ENCODE data around the gene USP31.
"Not testable (repeated sequence)": the region's sequence is repeated elsewhere in the genome, so short reads cannot be mapped to it uniquely, and the experiment has no call there.

The USP31 gene

DNA sequence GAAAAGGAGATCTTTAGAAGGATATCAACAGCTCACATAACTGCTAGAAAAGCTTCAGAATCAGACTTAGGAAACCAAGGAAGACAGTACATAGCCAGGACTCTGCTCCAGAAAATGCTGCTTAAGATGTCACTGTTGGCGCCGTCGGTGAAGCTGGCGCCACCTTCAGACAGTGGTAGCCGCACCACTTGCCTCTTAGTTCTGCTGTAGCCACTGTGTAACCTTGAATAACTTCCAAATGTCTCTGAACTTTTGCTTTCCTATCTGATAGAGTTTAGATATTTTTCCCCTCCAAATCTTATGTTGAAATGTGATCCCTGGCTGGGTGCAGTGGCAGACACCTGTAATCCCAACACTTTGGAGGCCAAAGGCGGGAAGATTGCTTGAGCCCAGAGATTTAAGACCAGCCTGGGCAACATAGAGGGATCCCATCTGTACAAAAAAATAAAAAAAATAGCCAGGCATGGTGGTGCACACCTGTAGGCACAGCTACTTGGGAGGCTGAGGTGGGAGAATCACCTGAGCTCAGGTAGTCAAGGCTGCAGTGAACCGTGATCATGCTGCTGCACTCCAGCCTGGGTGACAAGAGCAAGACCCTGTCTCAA lies 6.3 kb upstream of the USP31 start:
- DNase-seq, result no peak

GRCh38 chr16:23152386-23153178 lies 3.3 kb upstream of the USP31 start:
- no peak for DNase-seq

DNA sequence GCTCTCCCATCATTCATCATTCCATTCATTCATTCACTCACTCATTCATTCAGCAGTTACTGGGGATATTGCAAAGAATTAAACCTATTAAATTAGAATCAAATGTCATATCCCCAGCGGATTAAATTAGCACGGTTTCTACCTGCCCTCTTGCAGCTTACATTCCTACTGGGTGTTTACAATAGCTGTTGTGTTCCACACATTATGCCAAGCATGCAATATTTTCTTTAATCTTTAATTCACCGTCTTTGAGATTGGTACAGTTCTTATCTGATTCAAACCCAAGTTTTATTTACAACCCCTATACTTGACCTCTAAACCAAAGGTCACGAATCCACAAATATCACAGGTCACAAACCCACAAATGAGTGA lies 727 bp upstream of the USP31 start:
- DNase-seq, result no peak

- peak; percentile 46 for DNase-seq
Measured at GRCh38 chr16:23148513-23149266, 562 bp downstream of the USP31 start.

DNA sequence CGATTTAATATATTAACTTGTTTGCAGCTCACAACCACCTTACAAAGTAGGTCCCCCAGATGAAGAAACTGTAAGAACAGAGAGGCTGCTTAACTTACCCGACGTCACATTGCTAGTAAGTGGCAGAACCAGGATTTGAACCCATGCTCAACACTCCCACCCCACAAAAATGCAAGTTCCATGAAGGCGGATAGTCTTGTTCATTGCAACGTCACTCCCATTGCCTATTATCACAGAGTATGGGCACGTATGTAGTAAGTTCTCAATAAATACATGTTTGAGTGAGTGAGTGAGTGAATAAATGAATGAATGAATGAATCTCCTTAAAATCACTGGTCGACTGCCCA lies 1.1 kb downstream of the USP31 start:
- DNase-seq, result no peak

DNA sequence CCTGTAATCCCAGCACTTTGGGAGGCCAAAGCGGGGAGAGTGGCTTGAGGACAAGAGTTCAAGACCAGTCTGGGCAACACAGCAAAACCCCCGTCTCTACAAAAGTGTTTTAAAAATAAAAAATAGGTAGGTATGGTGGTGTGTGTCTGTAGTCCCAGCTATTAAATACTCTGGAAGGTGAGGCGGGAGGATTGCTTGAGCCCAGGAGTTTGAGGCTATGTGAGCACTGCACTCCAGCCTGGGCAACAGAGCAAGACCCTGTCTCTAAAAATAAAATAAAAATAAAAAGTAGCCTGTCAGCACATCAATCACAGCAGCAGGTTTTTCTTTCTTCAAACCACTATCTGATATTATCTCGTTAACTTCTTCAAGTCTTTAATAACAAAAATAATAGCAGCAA lies 1.6 kb downstream of the USP31 start:
- no peak for DNase-seq

DNA sequence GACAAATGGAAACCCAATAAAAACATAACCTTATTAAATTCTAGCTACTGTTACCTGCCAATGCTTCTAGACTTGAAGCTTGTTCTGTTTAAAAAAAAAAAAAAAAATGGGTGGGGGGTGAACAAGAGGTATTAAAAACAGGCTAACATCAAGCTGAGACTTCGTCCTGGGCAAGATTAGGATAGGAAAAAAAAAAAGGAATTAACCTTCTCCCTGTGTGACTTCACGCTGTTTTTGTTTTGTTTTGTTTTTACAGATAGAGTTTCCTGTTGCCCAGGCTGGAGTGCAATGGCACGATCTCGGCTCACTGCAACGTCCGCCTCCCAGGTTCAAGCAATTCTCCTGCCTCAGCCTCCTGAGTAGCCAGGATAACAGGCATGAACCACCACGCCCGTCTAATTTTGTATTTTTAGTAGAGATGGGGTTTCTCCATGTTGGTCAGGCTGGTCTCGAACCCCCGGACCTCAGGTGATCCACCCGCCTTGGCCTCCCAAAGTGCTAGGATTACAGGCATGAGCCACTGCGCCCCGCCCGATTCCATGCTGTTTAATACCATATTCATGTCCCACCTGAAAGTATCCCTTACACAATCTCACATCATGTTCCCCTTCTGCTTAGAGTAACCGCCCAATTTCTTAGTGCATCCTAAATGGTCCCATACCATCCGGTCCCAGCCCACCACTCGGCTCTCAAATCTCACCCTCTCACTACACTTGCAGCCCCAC lies 2.2 kb downstream of the USP31 start:
- DNase-seq, result no peak

DNA sequence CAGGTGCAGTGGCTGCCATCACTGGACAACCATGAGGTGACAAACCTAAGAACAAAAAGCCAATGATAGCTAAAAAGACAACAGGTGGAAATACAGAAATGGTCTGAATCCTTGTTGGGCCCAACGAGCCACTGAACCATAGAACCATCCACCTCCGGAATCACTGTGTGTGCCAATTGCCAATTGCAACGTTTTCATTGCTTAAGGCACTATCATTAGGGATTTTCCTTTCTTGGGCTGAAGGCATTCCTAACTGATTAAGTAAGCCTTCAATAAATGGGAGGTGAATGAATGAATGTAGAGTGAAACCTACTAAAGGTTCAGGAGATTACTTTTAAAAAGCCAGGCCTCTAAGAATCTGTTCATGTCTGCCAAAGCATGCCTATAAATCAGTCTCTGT lies 3.6 kb downstream of the USP31 start:
- no peak for DNase-seq

DNA sequence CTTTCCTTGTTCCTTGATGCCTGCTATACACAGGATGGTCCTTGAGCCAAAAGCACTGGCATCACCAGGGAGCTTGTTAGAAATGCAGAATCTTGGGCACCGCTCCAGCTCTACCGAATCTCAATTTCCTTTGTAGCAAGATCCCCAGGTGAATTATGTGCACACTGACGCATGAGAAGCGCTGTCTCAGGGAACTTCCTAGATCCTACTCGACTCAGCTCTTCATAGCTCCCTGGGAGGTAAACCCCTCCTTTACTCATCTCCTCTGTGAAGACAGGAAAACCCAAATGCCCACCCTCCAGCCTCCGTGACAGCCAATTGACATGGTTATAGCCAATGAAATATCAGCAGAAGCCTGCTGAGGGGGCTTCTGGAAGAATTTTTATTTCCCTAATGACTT lies 4.1 kb downstream of the USP31 start:
- no peak for DNase-seq

DNA sequence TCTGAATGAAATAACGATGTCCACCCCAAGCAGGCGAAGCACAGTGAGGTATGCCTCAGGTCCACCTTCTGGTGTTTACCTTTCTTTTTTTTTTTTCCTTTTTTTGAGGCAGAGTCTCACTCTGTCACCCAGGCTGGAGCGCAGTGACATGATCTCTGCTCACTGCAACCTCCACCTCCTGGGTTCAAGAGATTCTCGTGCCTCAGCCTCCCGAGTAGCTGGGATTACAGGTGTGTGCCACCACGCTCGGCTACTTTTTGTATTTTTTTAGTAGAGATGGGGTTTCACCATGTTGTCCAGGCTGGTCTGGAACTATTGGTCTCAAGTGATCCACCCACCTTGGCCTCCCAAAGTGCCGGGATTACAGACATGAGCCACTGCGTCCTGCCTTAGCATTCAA lies 4.9 kb downstream of the USP31 start:
- not testable (repeated sequence) for DNase-seq

DNA sequence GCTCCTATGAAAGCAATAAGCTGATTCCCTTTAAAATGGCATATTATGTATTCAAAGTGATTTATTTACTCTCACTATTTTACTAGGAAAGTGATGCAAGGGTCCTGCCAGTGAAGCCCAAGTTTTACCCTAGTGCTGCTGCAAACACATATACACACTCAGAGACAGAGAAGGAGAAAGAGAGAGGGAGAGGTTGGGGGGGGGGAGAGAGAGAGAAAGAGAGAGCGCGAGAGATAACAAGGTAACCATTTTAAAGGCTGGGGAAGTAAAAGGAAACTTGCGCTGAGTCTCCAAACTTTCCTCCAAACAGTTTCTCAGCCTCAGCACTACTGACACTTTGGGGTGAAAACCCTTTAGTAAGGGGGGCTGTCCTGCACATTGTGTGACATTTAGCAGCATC lies 5.9 kb downstream of the USP31 start:
- no peak for DNase-seq

GRCh38 chr16:23141959-23142740 lies 7.1 kb downstream of the USP31 start:
- no peak for DNase-seq

DNA sequence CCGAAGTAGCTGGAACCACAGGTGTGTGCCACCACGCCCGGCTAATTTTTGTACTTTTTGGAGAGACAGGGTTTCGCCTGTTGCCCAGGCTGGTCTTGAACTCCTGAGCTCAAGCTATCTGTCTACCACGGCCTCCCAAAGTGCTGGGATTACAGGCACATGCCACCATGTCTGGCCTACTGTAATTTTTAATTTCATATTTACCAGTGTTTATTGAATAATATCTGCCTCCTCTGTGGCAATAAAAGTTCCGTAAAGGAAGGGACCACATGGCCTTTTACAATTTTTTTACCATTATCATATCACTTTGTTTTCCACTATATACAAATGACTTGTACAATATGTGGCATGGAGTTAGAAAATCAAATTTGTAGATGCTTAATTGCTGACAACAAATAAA lies 7.8 kb downstream of the USP31 start:
- DNase-seq, result no peak

DNA sequence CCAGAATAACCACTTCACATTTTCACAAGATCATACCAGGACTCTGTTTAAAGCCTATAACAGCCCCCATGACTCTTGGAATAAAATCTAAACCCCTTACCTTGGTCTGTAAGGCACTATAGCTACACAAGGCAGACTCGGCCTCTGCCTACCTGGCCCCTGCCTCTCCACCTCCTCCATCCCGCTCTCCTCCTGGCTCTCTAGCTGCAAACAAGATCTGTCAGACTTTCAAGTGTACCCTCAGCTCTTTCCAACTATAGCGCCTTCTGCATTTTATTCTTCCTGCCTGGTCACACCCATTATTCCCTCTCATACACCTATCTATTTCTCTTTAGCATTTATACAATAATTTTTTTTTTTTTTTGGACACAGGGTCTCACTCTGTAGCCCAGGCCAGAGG lies 8.2 kb downstream of the USP31 start:
- DNase-seq, result no peak

DNA sequence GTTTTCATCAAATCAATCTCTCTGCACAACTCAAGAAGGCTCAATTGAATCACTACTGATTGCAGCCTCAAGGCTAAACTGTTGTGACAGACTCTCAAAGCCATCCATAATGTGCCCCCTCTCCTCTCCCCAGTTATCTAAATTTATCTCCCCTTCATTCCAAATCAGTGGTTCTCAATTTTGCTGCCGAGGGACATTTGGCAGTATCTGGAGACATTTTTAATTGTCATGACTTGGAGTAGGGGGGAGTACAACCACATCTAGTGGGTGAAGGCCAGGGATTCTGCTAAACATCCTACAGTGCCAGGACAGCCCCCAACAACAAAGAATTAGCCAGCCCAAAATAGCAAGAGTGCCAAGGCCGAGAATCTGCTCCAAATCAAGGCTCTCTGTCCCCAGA lies 9.1 kb downstream of the USP31 start:
- DNase-seq, result peak; percentile 31

DNA sequence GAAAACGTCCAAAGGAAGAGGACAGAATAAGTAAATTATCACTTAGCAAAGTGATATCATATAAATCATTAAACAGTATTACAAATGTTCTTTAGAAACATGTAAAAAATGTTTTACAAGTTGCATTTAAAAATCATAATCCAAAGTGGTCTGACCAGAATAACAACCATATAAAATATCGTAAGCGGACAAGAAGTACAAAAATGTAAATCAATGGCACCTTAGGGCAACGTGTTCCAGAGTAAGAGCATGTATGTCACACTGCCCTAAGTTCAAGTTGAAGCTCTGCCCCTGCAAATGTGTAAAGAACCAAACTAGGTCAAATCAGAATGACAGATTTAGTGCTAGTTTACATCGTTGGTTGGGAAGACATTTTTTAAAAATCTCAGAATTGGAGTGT lies 11.4 kb downstream of the USP31 start:
- no peak for DNase-seq

DNA sequence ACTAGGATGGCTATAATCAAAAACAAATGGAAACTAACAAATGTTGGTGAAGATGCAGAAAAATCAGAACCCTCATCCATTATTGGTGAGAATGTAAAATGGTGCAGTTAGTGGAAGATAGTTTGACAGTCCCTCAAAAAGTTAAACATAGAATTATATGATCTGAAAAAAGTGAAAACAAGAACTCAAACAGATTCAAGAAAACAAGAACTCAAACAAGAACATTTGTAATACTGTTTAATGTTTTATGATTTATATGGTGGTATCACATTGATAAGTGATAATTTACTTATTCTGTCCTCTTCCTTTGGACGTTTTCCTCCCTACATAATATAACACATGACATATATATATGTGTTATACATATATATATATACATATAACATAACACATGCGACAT lies 12.0 kb downstream of the USP31 start:
- DNase-seq, result no peak

DNA sequence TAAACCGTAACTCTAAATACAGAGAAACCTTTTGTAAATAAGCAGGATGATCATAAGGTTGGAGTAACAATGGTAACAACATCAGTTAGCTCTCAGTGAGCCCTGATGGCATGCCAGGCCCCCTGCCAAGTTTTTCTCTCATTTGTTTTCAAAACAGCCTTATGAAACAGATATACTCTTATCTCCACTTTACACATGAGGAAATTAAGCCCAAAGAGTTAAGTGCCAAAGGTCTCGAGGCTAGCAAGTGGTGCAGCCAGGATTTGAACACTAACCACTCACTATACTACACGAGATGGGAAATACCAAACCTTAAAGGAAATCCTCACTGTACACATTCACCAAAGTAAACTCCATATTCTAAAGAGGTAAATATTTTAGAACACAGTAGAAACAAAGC lies 15.0 kb downstream of the USP31 start:
- no peak for DNase-seq

DNA sequence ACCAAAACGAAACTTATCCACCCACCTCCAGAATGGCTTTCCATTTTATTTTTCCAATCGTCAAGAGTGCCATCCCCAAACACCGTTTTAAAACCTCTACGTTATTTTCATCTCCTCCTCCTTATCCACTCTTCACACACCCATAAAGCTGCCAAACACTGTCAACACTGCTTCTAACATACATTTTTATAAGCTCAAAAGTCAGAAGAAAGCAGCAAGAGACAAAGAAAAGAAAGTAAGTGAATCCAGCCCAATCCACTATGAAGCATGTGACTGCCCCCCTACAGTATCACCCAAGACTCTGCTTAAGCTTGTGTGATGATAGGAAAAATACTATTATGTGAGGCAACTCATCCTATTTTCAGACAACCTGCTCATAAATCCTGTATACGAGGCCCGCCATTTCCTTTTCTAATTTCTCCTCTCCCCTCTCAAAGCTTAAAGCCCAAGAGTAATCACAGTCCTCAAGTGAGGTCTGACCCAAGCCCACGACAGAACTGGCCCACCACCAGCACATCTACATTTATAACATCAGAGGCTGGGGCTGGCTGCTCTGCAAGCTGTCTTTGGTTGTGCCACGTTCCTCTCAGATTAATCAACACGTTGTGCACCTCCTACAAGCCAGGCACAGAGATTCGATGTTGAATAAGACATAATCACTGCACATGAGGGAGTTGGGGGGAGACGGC lies 16.3 kb downstream of the USP31 start:
- no peak for DNase-seq

DNA sequence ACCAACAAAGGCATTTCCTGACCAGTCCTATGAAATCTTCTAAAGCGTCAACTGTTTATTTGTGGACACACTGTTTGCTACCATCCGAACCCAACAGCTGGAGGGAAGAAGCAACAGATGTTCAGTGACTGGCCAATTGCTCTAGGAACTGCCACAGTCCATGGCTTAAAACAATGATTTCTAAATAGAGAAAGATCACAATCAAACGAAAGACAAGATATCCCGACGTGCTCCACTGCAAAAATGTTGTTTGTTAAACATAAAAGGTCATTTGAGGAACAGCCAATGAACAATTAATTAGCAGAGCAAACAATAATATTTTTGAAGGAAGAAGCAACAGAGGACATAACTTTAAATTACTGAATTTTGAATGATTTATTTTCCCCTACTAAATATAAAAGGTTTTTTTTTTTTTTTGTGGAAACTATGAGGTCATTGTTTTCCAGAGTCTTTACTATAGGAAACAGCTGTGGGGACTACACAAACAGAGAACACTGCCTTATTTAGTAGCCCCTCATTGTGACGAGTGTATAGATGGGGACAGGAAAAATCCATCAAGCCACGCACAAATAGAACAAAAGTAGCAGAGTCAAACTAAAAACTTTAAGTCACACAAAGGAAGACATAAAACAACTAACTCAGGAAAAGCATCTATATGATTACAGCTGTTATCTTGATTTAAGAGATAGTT lies 17.2 kb downstream of the USP31 start:
- no peak for DNase-seq

DNA sequence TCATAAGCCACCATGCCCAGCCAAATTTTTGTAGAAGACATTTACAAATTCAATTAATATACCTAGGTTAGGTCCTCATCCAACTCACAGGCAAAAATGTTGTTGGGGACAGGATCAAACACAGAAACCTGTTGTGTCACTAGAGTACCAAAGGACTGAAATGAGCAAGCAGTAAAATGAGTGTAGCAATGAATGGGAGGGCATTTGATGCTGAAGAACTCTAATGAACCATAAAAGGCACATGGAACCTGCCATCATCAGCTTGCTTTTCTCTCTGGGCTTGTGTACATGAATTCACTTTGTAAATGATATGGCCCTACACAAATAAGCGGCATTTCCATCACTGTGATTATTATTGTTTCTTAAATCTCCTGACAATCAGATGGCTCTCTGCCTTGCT lies 17.8 kb downstream of the USP31 start:
- no peak for DNase-seq

GRCh38 chr16:23131036-23131435 lies 18.2 kb downstream of the USP31 start:
- DNase-seq, result no peak
